Measurements from ENCODE around the gene CAPN5. TPM values are rescaled to one million over a fixed set of nuclear protein-coding genes. Genes with fewer than 3 reads are reported as not detected.

CAPN5 gene
- total and polyA plus RNA-seq, 2 of the 13 experiments (the other 11 are each of a cell fraction or from before 2014, with no cell fraction given) = 0.27 to 1.2 TPM

GRCh38 chr11:77127920-77128691 is 61.3 kb downstream of the CAPN5 start, which contains the start of gene MYO7A (continued):
- TF ChIP-seq RXRA (CRISPR knock-in tag; IDR thresholded peaks at IDR 0.05) (peak; percentile 56), CEBPB (IDR thresholded peaks at IDR 0.05; ENCODE audit: borderline replicate concordance, low read depth, low read length) (no peak), ZNF354B (CRISPR knock-in tag; IDR thresholded peaks at IDR 0.05) (no peak), CBX1 (IDR thresholded peaks at IDR 0.05; ENCODE audit: low read depth) (no peak), FOXO1 (CRISPR knock-in tag; IDR thresholded peaks at IDR 0.05) (peak; percentile 63; the same call in 1 of the 2 replicates), ZNF124 (CRISPR knock-in tag; IDR thresholded peaks at IDR 0.05) (no peak), ZNF414 (CRISPR knock-in tag; IDR thresholded peaks at IDR 0.05) (peak; percentile 89; the same call in 1 of the 2 replicates), ZNF30 (CRISPR knock-in tag; IDR thresholded peaks at IDR 0.05) (no peak), ZNF260 (CRISPR knock-in tag; IDR thresholded peaks at IDR 0.05; ENCODE audit: borderline replicate concordance, low read depth) (no peak), HDAC2 (CRISPR knock-in tag; IDR thresholded peaks at IDR 0.05) (peak; percentile 44; the same call in 1 of the 2 replicates), ZNF652 (CRISPR knock-in tag; IDR thresholded peaks at IDR 0.05; ENCODE audit: borderline replicate concordance, low read depth) (no peak), UBTF (CRISPR knock-in tag; IDR thresholded peaks at IDR 0.05) (peak; percentile 30), ZNF12 (CRISPR knock-in tag; IDR thresholded peaks at IDR 0.05) (no peak; the same call in 1 of the 2 replicates), PATZ1 (CRISPR knock-in tag; IDR thresholded peaks at IDR 0.05) (peak; percentile 91), PRDM4 (CRISPR knock-in tag; IDR thresholded peaks at IDR 0.05; ENCODE audit: borderline replicate concordance) (no peak), HNF4A (CRISPR knock-in tag; IDR thresholded peaks at IDR 0.05) (peak; percentile 73), TOPORS (CRISPR knock-in tag; IDR thresholded peaks at IDR 0.05) (no peak), HES4 (CRISPR knock-in tag; IDR thresholded peaks at IDR 0.05; ENCODE audit: borderline replicate concordance) (no peak), SP4 (CRISPR knock-in tag; IDR thresholded peaks at IDR 0.05) (peak; percentile 62; the same call in 1 of the 2 replicates), SIN3B (IDR thresholded peaks at IDR 0.05; ENCODE audit: low read length) (no peak), KLF13 (CRISPR knock-in tag; IDR thresholded peaks at IDR 0.05) (no peak), ZBTB37 (CRISPR knock-in tag; IDR thresholded peaks at IDR 0.05) (0 out of 2 replicates have a peak, but pooled peaks have one; percentile 23)

Measured in HepG2 (cell line).